NCI-H146 treated with DMSO at 0.1 percent for 48 hours (cell line): Measurements from ENCODE around the gene LRP1B.
"Not testable (repeated sequence)": the region's sequence is repeated elsewhere in the genome, so short reads cannot be mapped to it uniquely, and the experiment has no call there.

Source experiments
- DNase-seq: peaks from one replicate; lab custom pipeline; 2025; ENCODE audit not compliant: unreplicated experiment; lab: John Stamatoyannopoulos, UW

Gene LRP1B

DNA sequence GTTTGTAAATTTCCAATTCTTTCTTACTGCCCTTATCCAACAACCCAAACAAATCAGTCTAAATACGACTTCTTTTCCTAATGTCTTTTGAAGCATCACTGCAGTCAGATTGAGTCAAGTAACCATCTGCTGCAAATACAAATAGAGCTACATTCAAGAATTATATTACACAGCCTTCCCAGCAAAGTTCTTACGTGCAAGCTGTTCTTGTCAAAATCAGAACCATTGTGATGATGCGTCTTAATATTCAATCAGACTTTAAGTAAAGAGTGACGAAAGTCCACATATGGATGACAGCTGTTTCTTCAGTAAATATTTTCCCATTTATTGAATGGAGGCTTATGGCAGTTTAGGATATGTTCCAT, 943.8 kb downstream of the LRP1B start:
- DNase-seq: no peak

DNA sequence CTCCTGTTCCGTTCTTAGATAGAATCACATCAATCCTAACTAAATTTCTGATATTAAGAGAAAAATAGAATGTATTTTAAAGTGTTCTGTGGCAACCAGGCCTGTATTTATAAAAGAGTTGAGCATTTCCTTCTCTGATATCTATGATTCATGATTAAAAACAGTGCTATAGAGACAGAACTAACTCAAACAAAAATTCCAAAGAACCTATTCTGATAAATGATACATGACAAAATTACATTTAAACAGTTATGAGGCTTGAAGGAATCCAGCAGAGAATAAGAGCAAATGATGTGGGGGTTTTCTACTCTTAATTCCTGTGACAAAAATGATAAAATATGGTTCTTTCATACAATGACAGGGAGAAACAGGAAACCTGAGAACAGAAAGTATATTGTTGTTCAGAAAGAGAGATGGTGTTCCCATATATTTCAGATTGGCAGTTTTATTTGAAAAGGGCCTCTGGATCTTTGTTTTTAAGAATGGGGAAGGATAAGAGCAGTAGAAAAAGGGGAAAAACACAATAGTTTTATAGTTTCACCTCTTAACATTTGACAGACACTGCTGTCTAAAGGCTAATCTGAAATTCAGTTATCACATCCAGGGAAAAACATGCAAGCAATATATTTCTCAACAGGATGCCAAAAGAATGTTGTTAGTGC, 944.3 kb downstream of the LRP1B start:
- no peak for DNase-seq

DNA sequence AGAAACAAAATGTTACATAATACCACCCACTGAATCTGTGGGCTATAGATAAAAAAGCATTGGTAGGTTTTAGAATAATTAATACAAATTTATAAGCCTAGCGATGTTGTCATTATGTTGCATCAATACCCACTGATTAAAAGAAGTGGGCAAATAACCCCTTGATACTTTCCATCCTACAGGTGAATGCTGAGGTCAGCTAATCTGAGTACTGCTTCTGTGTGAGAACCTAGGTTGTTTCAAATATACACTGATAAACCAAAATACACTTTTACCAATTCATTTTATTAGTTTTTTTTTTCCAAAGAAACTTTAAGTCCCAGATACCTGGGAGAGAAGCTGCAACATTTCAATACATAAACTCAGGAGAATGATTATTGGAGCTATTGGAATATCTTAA, 948.6 kb downstream of the LRP1B start:
- DNase-seq: no peak

DNA sequence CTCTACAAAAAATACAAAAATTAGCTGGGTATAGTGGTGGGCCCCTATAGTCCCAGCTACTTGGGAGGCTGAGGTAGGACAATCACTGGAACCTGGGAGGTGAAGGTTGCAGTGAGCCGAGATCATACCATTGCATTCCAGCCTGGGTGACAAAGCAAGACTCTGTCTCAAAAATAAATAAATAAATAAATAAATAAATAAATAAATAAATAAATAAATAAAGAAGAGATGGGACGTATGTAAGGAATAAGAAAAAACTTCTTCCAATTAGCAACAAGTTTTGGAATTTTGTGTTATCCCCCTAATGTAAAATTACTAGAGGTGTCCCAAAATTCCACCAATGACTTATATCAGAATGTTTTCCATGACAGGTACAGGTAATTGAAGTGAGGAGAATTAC, 961.7 kb downstream of the LRP1B start:
- DNase-seq: not testable (repeated sequence)

DNA sequence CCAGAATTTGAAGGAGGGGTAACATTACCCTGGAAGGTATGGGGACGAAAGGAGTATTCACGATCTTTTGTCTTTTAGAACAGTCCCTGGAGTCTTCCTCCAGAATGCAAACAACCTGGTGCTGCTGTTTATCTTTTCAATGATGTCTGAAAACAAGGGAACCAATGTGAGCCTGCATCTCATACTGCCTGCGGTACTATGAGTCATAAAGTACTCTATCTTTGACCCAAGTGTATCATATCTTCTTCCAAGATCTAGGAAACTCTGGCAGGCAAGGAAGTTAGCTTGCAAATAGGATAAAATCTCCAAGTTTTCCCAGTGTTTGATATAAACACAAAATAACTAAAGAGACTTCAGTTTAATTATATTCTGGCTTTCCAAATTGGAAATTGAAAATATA, 968.5 kb downstream of the LRP1B start:
- no peak for DNase-seq

DNA sequence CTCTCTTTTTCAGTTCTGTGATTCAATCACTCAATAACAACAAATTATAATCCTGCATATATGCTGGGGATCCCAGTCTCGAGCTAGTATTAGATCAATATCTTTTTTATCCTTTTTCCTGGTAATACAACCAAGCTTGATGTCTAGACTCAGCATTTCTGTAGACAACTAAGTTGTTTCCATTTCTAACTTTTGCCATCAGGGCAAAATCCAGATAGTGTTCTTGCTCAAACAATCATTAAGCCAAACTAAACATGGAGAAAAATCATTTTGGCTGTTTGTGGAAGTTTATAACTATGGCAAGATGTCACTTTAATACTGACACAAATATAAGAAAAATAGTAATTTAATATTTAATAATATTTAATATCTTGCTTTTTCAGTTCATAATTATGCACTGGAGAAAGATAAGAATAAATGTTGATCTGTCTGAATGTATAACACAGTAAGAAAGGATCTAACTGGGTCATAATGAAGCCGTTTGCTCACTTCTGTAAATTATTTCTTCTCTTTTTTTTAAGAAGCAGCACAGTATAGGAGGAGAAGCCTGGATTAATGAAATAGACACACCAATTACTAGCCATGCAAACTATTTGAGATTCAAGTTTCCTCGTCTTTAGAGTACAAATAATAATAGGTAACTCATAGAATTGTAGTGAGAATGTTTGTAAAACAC, 979.1 kb downstream of the LRP1B start:
- DNase-seq: no peak

DNA sequence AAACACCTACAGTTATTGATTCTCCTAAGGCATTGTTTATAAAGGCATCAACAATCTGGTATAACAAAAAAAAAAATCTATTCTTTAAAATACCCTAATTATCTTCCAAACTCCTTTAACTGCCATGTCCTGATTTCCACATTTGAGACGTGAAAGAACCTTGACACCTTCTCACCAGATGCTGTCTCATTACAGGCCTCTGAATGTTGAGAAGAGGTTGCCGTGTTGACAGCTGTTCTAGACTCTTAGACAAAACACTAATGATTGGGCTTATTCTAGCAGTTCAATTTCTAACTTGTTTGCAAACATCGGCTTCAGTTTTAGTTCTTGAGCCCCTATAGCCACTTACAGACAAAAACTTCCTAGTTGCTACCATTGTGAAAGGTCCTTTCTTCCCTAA, 988.8 kb downstream of the LRP1B start:
- no peak for DNase-seq

DNA sequence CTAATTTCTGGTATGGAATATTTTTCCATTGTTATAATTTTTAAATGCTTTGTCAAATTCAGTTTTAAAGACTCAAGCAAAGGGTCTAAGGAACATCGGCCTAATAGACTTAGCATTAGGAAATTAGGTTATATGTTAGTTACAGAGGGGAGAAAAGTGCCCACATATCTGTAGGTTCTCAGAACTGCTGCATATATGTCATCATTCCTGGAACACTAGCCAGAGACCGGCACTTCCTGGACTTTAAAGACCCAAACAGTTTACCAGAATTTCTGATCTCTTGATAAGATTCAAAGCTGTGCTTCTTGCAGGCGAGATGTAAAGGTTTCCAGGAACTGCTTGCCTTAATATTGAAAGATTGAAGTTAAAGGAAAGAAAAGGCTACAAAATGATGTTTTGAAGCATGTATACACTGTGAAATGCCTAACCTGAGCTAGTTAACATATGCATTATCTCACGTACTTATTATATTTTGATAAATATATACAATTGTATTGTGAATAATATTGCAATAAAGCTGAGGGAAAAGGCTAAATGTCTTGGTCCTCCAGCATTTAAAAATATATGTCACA, 993.6 kb downstream of the LRP1B start:
- DNase-seq: no peak

DNA sequence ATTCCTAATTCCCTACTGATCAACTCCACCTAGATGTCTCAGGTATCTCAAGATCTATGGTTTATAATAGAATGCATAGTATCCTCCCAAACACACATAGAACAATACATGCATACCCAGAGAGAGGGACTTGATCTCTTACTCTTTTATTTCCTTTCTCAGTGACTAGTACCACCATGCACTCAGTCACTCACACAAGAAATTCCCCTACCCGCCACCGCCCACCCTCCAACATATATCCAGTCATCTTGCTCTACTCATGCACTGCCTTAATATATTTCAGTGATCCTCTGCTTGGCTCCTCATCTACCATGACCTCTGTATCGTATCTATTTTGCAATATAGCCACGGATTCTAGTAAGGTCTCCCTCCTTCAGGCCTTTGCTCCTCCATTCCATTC, 996.9 kb downstream of the LRP1B start:
- DNase-seq: no peak

DNA sequence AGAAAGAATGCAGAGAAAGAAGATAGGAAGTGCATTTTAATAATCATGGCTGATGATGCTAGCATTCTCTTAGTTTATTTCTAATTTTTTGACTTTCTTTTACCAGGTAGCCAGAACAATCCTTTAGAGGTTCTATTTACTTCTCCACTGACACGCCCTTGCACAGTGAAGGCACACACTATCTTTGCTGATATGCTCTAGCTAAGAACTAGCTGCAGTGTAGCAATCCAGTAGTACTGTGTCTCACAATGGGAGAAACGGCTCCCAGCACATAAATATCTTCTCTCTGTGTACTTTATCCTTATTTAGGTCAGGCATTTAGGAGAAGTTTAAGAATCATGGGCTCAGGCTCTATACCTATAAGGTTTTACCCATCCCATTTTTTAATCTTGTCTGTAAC, 1005.4 kb downstream of the LRP1B start:
- DNase-seq: no peak

DNA sequence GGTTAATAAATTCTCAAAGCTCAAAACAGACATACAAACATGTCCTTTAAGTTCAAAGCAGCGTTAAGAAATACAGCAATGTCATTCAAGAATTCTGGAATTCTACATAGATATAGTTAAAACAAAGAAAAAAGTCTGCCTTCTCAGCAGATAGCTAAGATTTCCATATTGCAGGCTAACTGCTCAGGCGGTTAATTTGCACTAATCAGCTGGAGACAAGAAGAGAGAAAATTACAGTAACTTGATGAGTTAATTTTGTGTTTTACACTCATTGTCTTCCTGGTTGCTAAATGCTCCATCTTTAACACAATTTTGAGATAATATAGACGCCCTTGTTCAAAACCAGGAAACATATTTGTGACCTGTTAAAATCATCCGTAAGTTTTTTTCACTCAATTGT, 1012.0 kb downstream of the LRP1B start:
- no peak for DNase-seq

DNA sequence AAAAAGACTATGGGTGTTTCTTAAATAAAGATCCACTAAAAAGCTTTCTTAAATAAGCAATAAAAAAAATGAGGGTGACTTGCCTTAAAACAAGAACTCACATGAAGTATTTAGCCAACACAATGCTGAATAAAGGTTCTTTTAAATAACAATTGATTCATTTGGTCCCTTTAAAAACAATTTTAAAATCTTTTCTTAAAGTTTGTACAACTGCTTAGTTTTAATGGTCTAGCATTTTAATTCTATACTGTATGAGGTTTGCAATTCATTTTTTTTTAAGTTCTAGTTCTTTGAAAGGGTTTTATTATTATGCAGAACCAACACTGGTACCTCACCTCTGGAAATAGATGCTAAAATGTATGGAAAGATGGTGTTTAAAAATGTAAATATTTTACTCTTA, 1017.5 kb downstream of the LRP1B start:
- no peak for DNase-seq

DNA sequence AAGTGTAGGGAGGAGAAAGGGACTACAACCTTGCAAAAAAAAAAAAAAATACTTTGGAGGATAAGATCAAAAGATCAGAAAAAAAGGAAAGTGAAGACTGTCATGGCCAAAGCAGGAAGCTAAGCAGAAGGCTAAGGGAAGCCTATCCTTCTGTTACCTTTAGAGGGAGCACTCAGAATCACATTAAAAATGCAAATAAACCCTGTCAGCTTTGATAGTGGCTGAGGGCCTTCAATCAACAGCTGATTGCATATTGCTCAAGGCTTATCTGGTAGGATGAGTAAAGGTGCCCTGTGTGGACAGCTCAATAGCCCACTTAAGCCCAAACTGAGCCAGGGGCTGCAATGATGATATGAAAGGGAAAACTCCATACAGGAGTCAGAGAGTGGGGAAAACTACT, 1021.2 kb downstream of the LRP1B start:
- no peak for DNase-seq

DNA sequence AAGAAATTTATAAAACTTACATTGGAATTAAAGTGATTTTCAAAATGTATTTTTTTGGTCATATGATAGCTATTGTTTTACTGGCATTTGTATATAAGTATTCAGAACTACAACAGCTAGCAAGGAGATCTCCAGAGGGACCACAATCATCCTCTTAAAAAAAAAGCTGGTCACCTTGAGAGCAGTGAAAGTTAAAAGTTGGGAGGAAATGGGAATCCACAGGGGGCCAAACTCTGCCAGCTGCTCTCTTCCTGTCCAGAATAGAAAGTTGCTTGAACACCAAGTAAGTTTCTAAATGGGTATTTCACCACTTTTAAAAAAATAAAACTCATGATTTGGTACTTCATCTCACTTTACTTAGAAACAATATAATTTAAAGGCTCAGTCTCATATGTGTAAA, 1025.1 kb downstream of the LRP1B start:
- no peak for DNase-seq

DNA sequence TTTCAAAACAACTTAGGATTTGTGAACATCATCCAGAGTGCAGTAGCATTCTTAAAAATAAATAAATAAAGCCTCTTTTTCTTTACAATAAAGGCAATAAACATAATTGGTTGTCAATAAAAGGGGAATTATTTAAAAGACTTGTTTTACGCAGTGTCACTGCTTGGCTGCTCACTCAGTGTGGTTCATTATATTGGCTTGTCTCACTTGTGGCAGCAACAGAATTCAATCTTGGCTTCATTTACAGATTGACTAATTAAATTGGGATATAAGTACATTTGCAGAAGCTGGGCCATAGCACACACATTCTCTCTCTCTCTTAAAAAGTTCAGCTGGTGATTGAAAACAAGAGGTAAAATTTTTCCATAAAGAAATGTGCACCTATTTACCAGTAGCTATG, 1027.6 kb downstream of the LRP1B start:
- no peak for DNase-seq

DNA sequence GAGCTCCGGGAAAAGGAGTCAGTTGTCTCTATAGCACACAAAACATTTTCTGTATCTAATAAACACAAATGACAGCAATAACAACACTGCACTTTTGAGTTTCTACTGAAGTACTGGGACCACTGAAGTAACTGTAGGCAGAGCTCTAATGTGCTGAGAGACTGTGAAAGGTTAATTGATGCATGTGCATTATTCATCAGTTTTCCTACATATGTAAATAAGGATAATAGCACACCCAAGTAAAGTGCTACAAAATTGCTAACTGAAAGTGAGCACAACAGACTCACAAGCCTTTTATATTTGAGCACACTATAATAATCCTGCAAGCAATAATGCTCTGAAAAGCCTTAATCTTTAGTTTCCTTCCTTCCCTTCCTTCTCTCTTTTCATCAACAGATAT, 1051.6 kb downstream of the LRP1B start:
- no peak for DNase-seq

DNA sequence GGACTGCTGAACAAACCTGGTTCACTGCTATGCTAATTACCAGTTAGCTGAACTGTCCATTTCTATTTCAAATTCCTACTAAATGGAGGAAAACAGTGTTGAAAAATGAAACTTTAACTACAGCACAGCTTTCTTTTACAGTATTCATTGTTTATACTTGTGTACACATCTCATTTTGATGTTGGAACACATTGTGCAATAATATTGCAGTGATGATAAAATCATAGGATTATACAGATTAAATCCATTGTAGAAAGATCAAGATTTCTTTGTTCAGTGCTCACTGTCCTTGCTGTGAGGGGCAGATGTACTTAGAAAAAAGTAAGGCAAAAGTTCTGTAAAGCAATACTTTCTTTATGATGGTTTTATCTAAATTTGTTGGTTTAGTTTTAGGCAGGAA, 1055.1 kb downstream of the LRP1B start:
- DNase-seq: no peak

DNA sequence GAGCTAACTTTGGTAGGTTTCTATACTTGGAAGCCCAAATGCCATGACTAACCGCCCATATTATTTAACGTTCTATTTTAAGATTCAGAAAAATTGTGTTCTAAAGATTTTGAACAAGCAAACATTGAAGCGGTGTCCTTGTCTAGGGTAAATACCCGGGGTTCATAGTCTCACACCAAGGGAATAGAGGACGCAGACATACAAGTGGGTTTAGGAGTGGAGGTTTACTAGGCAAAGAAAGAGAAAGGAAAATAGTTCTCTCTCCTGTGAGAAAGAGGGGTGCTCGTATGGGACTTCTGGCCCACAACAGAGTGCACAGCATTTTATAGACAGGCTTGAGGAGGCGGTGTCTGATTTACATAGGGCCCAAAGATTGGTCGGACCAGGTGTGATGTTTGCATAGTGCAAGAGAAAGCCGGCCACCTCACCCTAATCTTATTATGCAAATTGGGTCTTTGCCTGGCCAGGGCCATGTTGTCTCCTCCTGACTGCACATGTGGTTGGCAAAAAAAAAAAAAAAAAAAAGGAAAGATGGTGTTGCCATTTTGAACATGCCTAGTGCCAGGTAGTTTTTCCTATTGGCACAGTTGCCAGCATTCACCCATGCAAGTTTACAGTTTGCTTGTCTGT, 1062.6 kb downstream of the LRP1B start:
- DNase-seq: no peak

DNA sequence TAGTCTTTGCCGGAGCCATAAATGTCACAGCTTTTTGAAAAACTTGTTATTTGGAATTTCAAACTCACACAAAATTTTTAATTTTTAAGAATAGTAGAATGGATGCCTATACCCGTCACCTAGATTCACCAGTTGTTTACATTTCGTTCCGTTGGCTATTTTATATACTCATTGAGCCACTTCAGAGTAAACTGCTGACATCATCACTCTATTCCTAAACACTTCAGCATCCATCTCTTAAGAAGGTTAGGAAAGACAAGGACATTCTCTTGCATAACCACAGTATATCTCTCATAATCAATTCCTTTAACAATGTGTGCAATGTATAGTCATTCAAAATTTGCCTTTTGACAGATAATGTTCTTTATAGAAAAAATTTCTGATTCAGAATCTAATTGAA, 1065.8 kb downstream of the LRP1B start:
- no peak for DNase-seq

DNA sequence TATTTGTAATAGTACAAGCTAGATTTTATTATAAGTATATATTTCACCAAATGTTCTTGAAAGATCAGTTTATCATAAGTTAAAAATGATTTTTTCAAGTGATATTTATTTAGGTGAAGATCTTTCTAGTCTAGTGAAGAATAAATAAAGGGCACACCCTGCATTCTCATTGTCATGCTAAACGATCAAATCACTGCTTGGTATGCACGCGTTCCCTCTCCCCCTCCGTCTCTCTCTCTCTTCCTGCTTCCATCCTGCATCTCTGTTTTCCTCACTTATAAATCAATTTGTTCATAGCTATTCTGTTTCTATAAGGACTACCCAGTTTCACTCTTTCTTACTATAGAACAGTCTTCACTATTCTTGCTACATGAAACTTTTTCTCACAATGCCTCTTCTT, 1067.4 kb downstream of the LRP1B start:
- no peak for DNase-seq

DNA sequence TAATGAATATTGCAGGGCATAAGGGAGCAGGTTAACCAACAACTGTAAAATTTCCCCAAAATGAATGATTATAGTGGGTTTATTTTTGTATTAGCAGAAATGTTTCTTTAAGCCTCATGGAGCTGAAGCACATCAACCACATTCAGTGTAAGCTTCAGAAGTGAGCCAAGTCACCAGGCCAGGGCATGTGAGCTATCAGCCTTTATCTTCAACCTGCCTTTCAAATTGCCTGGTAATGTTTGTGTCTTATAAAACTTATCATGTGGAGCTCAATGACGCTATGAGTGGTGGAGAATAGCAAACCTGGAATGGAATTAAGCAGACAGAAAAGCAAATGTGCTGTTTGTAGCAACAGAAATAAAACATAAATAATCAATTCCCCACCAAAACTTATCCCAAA, 1068.4 kb downstream of the LRP1B start:
- DNase-seq: no peak

DNA sequence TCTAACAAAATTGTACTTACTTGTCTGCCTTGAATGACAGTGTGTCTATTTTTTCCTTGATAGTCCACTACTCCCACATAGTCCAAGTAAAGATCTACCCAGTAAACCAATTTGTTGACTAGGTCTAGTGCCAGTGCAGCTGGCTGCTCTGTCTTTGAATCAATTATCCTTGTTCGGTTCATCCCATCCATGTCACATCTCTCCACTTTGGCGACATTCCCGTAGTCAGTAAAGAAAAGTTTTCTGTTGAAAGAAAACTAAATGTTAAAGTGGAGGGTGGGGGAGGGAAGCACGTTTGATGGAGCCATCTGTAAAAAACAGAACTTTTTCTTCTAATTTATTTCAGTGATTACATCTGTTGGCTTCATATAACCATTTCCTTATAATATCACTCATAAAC, 1068.8 kb downstream of the LRP1B start:
- DNase-seq: no peak
